Fibroblast of pulmonary artery (primary cell): ENCODE data around the gene MAGI1.

Experiments used
- DNase-seq: peaks from one replicate; pipeline ENCODE4 v3.0.0-alpha.2; 2010; ENCODE audit warnings: low read depth
- H3K4me3 ChIP-seq: replicated peaks from 2 replicates; pipeline ENCODE4 v1.5.1; 2011; ENCODE audit warnings: low read depth, mild to moderate bottlenecking, control low read depth, low read length, moderate library complexity
- TF ChIP-seq, protein P1 (sequence below): IDR thresholded peaks from 2 replicates; pipeline ENCODE4 v1.5.1; 2011; ENCODE audit warnings: mild to moderate bottlenecking, control low read depth, low read length, inconsistent platforms; ENCODE audit errors: missing control alignments

MAGI1 gene

DNA sequence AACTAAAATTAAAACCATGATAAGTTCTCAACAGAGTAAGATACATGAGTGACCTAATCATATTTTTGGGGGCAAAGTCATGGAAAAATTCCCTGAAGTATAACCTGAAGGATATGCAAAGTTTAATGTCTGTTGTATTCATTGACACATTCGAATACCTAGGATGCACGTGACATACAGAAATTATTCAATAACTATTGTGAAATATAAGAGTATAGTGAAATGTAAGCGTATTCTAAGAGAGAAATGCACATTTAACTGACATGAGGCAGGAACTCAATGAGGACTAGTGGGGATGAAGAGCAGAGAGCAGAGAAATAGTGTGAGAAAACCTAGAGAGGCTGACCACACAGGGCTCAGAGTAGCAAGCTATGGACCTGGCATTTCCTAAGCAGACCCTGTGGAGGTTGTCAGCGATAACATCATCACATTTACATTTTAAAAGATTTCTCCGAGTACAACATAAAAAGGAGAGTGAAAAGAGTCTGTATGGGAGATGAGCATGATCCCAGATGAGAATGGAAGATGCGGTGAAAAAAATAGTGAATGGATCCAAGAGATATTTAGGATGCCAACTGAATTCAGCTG, 588.8 kb downstream of the MAGI1 start:
- TF ChIP-seq, protein P1, sequence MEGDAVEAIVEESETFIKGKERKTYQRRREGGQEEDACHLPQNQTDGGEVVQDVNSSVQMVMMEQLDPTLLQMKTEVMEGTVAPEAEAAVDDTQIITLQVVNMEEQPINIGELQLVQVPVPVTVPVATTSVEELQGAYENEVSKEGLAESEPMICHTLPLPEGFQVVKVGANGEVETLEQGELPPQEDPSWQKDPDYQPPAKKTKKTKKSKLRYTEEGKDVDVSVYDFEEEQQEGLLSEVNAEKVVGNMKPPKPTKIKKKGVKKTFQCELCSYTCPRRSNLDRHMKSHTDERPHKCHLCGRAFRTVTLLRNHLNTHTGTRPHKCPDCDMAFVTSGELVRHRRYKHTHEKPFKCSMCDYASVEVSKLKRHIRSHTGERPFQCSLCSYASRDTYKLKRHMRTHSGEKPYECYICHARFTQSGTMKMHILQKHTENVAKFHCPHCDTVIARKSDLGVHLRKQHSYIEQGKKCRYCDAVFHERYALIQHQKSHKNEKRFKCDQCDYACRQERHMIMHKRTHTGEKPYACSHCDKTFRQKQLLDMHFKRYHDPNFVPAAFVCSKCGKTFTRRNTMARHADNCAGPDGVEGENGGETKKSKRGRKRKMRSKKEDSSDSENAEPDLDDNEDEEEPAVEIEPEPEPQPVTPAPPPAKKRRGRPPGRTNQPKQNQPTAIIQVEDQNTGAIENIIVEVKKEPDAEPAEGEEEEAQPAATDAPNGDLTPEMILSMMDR = no peak
- DNase-seq = no peak
- no peak overlapping the region for H3K4me3 ChIP-seq

DNA sequence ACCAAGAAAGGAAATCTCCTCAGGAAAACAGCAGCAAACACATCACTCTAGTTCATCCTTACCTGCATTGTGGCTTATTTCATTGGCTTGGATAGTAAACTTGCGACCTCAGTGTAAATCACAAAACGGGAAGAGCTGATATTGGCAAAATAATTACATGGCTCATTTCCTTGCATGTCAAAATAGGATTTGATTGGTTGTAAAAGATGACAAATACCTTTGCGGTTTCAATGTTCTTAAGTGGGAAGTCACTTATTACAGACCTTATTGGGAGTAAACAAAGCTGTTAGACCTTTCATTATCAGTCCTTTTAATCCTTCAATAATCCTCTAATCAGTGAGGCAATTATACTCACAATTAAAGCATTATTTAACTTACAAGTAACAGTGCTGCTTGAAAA, 590.6 kb downstream of the MAGI1 start:
- no peak for DNase-seq
- TF ChIP-seq, protein P1 = no peak
- no peak overlapping the region for H3K4me3 ChIP-seq

DNA sequence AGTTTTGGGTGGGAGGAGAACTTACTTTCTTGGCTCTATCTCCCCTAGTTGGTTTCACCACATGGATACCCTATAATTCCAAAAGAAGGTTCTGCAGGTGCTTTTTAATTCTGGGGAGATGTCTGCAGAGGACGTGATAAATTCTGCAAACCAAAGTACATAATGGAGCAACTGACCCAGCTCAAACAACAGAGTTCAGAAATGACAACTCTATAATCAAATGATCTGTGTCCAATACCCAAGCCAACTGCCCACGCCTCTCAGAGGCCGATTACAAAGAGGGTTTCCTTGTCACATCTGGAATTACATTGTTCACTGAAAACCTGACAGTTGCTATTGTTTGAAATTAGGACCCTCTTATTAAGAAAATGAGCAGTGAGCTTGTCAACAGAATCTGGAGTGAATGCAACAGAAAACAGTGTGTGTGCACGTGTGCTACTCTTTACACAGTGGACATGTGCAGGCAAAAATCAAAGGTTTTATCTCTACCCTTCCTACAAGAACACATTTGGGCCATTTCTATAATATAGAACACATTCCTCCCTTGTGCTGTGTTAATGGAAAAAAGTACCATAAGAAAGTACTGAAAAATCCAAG, 593.0 kb downstream of the MAGI1 start:
- H3K4me3 ChIP-seq = no peak overlapping the region
- no peak for DNase-seq
- TF ChIP-seq, protein P1 = no peak

DNA sequence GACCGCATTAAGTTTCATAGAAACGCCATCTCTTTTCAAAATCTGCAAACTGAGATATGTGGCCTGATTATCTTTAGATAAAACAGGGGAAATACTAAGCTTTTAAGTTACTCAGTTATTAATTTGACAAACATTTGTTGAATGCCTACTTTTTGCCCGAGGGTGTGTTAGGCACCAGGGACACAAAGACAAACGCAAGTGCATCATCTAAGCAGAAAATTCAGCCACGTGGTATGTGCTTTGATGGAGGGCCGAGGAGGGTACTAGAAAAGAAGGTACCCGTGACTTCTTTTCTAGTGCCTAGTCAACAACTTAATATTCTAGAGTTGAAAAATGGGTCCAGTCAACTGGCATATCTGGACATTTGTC, 594.3 kb downstream of the MAGI1 start:
- DNase-seq = no peak
- H3K4me3 ChIP-seq = no peak overlapping the region
- TF ChIP-seq, protein P1 = no peak

DNA sequence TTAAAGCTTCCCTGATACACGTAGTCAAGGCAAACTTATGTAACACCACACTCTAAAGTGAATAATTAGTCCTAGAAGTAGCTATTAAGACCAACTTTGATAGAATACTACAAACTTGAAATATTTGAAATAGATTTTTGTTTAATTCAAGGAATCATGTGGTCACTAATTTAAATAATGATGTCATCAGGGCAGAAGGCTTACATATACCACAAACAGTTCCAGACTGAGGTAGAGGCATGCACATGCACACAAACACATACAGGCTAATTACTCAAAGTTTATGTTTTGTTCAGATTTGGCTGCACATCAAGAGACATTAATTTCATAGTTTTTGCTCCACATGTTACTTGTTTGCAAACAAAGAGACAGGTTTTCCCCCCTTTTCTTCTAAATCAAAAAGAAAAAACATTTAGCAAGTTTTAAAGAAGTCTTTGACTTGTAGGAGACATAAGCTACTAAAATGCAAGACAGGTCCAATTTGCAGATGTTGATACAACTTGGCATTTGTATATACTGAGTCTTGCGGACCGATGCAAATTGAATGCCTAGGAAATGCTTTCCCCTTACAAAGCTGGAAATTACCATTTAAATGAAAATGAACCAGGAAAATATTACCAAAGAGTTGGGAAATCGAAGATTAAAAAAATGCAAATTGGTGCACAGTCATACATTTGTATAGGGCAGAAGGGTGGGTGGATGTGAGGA, 594.8 kb downstream of the MAGI1 start:
- DNase-seq = no peak
- no peak overlapping the region for H3K4me3 ChIP-seq
- TF ChIP-seq, protein P1 = no peak

DNA sequence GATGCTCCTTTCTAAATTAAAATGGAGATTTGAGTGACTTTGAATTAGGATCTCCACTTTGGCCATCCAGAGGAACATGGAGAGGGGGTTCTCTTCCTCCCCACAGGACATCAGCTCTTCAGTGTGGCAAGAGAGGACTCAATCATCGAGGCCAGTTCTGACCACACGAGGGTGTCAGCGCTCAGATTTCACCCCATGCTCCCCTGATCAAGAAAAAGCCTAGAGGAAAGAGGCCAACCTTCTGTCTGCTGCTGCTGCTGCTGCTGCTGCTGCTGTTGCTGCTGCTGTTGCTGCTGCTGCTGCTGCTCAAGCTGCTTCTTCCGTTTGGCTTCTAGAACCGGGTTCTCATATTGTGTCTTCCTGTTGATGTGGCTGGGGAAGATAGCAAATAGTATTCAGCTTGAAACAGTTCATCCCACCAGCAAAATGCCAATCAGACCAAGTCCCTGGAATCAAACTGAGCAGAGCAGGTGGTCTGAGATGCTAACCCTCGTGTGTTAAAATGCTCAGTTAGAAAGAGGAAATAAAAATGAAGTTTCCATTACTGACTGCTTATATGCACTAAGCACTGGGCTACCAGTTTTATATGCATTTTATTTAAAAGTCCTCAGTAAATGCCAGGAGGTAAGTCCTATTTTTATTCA, 599.0 kb downstream of the MAGI1 start:
- DNase-seq = peak; percentile 71
- TF ChIP-seq, protein P1 = peak; percentile 63
- H3K4me3 ChIP-seq = no peak overlapping the region
